SKM-1 treated with dmso at 0.1 percent for 144 hours (cell line): Measurements from ENCODE around the gene BNIP3.

Experiments used
- DNase-seq: peaks from one replicate; lab custom pipeline; 2025; ENCODE audit not compliant: unreplicated experiment; lab: John Stamatoyannopoulos, UW

The BNIP3 gene, protein sequence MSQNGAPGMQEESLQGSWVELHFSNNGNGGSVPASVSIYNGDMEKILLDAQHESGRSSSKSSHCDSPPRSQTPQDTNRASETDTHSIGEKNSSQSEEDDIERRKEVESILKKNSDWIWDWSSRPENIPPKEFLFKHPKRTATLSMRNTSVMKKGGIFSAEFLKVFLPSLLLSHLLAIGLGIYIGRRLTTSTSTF

DNA sequence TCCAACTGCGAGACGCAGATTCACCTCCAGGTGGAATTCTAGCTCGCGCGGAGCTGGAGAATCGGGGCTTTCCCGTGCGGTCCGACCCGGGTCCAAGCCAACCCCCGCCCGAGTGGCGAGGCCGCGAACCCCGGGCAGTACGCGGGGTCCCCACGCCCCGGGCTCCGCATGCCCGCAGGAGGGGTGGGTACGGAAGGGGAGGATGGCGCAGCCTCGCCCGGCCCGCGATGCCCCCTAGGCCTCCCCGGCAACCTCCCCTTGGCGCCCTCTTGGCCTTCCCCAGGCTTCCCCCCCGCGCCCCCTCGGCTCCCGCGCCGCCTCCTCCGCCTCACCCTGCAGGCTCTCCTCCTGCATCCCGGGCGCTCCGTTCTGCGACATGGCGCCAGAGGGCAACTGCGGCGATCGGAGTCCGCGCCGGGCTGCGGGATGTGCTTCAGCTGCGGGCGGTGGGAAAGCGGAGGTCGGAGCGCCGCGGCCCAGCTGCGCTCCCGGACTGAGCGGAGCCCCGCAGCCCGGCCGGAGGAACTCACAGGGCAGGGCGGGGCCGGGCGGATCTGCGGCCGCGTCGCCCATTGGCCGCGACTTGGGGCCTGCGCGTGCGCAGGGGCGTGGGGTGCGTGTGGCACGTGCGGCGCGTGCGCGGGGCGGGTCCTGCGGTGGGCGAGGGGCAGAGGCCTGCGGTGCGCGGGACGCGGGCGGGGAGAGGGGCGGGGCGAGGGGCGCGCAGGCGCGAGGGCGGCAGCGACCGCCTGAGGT, at the start of gene BNIP3:
Gene BNIP3 (minus strand): TSS at position 495 of the 756 bp plus-strand sequence. CDS start 117 bp downstream, at position 378.
- DNase-seq: peak; percentile 81

DNA sequence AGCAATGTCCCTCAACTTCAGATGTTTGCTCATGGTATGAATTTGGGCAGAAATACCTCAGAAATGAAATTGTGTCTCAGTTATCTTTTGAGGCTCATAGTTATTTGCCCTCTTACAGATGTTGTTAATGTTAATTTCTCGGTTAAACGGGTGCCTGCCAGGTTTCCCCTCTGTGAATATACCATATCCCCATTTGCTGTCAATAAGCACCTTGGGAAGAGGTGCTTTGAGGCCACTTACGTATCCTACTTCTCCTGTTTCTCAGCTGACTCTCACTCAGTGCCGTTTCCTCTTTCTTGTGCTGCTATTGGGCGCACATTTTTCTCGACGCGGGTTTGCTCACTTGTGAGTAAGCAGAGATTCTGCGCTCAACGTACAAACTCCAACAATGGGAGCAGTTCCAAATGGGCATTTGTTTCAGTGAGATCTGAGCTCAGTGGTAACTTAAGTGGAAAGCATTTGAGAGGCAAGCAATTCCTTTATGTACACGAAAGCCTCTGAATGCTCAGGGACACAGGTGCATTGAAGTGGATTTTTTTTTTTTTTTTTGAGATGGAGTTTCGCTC, 49.3 kb upstream of the BNIP3 start:
- DNase-seq: no peak

DNA sequence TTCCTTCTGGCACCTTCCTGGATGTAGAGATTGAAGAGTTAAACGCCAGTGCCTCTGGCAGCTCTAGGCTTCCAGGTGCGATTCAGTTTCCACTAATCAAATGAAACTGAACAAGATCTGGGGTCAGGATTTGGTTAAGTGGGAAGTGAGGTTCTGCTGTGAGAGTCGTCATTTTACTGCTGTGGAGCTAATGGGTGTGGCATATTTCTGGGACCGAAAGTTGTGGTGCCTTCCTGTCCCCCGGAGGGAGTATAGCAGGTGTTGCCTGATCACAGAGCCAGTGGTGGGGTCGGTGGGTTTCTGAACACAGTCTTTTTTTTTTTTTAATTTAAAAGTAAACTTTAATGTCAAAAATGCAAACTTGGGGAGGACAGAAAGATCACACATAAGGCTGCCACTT, 47.0 kb upstream of the BNIP3 start:
- no peak for DNase-seq

DNA sequence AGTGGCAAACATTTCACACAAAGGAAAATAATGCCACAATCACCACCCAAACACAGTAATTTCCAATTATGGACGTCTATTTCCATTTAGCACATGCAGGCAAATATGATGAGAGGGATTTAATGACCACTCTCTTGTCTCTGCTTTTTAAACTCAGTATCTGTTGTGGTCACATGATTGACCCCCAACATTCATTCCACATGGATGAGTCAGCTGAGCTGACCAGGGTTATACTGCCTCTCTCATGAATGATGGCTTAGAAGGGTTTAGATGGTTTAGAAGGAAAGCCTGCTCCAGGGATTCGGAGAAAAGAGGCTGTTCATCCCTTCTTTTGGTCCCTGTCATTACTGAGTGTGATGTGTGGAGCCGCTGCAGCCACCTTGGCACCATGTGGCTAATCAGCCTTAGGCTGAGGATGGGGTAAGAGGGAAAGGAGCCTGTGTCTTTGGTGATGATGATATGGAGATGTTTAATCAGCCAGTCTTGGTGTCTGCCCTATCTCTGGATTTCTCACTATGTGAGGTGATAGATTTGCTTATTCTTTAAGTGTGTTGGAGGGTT, 45.8 kb upstream of the BNIP3 start:
- DNase-seq: no peak

DNA sequence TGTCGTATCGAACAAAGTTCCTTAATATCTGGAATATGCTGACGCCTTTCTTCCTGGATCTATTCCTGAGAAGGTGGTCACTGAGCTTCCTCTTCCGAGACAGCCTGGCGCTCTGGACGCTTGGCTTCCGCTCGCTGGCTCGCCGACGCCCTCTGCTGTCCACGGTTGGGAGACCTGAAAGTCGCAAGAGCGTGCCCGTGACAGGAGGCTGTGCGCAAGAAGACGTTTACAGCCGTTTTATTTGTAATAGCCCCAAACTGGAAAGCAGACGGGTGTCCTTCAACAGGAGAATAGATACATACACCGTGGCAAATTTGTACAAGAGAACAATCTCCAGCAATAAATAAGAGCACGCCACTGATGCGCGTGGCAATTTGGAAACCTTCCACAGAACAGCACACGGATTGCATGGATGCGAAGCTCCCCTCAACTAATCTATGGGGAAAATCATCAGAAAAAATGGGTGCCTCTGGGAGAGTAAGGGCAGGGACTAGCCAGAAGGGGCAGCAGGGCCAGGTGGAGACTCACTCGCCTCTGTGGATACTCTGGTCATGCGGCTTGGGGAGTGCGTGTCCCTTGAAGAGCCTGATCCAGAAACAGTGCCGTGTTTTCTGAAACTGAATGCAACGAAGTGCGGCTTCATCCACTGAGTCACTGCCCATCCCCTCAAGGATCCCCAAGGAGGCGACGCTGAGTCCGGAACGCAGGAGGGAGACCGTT, 41.5 kb upstream of the BNIP3 start:
- peak; percentile 59 for DNase-seq

DNA sequence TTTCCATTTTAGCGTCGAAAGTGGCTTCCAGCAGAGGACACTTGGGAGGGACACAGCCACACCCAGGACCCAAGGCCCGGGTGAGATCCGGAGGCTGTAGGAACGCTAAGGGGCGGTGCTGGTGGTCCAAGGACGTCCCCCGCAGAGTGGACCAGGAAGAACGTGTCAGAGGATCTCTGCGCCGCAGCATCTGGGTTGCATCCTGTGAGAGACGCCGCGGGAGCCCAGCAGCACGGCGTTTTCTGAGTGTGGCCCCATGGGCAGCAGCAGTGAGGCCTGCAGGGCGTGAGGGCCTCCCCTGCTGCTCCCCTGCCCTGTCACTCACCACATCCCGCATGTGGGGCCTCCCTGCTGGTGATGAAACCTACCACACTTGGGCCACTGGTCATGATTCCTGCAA, 40.5 kb upstream of the BNIP3 start:
- DNase-seq: no peak

DNA sequence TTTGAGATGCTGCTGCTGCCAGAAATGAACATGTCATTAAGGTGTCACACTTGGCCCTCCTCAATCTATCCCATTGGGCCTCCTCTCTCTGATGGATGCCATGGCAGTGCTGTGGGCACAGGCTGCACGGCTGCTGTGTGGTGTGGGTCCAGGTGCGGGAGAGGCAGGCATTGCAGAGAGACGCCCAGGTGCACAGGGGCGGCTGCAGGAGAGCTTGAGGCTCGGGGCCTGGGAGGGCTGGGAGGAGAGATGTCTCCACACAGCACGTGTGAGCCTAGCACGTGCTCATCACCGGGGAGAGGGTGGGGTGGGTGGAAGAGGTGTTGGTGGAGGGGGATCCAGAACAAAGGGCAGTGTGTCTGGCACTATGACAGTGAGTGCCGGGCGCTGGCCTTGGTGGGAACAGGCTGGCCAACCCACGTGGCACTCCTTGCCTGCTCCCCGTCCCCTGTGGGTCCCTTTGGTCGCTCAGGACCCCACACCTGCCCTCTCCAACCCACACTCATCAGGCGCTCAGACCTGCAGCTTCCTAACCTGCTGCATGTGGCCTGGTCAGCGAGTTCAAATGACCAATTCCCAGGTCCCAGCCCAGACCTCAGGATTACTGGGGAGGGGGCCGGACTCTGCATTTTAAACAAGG, 39.9 kb upstream of the BNIP3 start:
- no peak for DNase-seq

DNA sequence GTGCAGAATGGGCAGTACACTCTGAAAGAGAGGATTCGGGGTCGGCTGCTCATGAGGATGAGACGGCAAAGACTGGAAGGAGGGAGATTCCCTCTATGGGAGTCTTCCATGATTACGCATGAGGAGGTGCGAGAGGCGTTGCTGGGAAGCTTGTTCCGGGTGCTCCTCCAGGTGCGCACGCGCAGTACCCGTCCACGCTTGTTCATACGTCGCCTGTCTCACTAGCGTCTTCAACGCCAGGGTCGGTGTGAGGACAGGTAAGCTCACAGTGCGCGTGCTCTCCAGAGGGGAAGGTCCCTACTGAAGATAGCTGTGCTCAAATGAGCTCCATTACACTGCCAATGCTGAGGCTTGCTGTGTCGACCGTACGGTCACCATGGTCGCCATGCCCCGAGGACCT, 39.3 kb upstream of the BNIP3 start:
- DNase-seq: no peak

DNA sequence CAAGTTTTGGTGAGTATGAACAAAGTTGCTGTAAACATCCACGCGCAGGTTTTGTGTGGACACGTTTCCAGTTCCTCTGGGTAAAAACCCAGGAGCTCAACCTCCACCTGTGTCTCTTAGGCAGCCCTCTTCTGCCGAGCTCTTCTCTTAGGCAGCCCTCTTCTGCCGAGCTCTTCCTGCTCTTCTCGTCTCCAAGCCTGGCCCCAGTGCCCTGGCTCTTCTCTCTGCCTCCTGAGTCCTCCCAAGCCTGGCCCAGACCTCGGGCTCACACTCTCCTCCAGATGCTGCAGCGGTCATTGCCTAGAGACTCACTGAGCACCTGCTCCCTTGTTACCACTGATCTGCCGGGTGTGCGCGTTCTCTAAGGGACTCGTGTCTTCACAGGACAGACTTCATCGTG, 38.7 kb upstream of the BNIP3 start:
- no peak for DNase-seq

DNA sequence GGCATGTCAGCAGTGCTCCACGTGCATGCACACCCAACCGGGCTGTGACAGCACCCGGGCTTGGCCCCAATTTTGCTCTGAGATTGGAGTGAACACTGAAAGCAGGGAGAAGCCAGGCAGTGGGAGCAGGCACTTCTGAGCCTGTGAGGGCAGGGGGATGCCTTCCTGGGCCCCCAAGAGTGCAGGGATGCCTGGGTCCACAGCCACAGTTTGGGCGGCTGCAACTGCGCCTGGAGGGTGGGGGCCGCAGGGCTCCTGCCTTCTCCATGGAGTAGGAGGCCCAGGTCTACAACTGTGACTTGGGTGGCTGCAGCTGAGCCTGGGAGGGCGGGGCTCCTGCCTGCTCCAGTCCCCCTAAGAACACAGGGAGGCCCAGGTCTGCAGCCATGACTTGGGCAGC, 37.6 kb upstream of the BNIP3 start:
- DNase-seq: no peak

DNA sequence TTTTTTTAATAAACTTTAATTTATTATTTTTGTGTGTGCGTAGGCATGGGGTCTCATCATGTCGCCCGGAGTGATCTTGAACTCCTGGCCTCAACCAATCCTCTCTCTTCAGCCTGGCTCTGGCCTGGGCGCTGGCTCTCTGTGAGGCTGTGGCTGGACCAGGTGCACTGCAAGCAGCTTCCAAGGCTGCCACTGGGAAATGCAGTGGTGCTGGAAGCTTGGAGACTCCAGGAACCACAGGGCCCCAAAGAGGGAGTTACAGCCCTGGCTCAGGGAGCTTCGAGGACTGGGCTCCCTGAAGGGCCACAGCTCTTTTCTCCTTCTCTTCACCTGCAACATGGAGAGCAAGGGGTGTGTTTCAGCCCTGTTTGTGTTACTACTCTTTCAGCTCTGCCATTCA, 36.7 kb upstream of the BNIP3 start:
- DNase-seq: no peak

DNA sequence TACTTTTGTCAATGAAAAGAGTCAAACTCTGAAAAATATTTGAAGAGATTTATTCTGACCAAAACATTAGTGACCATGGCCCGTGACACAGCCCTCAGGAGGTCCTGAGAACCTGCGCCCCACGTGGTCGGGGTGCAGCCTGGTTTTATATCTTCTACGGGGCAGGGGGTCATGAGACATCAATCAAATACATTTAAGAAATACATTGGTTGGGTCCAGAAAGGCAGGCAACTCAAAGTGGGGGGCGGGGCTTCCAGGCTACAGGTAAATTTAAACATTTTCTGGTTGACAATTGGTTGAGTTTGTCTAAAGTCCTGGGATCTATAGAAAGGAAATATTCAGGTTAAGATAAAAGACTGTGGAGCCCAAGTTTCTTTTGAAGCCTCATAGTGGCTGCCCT, 34.8 kb upstream of the BNIP3 start:
- DNase-seq: no peak

DNA sequence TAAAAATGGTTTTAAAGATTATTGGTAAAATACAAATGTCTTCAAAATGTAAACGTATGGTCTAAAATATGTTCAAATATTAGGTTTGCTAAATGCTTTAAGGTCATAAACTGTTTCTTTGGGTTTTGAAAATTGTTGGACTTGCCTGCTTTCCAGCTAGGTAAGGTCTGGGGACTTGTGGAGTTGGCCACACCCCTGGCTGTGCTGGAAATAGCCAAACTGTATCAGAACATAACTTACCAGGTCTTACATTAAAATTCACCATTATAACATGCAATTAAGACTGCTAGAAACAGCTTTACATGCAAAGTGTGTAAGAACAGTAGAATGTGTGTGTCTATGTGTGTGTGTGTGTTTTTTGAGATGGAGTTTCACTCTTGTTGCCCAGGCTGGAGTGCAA, 29.7 kb upstream of the BNIP3 start:
- DNase-seq: no peak

DNA sequence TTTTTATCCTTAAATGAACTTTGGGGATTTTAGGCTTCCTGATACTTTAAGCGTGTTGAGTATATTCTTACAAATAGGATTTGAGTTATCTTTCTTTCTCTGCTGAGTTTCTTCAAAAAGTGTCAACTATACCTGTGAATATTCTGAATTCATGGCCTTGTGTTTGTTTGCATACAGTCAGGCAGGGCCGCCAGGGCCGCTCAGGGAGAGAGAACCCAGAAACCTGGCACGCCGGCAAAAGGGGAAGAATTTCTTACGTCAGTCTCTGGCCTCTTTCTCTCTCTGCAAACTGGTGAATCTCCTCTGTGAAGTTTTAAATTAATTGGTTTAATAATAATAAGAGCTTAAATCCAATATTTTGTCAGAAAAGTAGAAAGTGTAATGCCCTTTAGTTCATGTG, 29.3 kb upstream of the BNIP3 start:
- DNase-seq: peak; percentile 22

DNA sequence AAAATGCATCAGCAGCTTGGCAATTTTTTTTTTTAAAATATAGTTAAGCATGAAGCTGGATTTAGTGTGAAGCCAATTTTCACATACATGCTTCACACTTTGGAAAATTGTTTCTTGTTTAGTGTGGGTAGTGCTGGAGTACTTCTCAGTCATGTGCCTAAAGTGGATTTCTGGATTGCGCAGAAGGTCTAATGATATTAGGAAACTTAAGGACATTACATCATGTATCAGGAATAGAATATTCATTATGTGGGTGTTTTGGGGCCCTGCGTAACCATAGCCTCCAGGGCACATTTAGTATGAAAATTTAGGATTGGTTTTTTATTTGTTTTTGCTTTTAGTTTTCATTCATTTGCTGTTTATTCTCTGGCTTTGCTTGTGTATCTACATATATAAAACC, 28.8 kb upstream of the BNIP3 start:
- no peak for DNase-seq

DNA sequence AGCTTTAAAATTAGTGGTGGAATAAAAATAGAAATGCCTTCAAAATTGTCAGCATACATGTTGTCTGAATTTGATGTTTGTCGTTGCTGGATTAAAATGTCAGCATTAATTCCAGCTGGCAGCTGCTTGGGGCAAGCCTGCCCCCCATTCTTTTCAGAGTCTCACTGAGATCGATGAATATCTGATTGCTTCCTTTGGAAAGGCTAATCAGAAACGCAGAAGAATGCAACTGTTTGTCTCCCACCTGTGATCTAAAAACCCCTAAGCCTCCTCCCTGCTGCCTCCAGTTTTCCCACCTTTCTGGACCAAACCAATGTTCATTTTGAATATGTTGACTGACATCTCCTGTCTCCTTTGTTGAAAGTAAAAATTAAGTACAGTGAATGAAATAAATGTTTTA, 27.9 kb upstream of the BNIP3 start:
- no peak for DNase-seq

DNA sequence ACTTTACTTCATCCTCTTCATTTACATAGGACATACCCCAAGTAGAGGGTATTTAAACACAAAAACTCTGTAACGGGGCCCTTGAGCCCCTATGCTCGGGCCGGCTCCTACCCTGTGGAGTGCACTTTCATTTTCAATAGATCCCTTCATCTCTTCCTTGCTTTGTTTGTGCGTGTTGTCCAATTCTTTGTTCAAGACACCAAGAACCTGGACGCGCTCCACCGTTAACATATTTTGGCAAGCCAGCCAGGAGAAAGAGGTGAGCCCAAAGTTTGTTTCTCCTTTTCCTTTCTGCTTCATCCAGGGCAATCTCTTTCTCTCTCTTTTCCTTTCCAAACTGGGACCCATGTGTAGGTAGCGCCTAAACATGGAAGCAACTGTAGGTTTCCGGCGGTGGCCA, 26.0 kb upstream of the BNIP3 start:
- no peak for DNase-seq

DNA sequence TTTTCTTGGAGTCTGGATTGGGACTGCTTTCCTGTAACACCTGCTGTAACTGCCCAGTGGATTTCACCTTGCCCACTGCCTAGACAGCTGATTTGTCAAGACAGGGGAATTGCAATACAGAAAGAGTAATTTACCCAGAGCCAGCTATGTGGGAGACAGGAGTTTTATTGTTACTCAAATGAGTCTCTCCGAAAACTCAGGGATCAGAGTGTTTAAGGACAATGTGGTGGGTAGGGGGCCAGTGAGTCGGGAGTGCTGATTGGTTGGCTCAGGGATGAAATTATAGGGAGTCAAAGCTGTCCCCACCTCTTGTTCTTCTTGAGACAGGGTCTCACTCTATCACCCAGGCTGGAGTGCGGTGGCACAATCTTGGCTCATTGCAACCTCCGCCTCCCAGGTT, 25.2 kb upstream of the BNIP3 start:
- DNase-seq: no peak

DNA sequence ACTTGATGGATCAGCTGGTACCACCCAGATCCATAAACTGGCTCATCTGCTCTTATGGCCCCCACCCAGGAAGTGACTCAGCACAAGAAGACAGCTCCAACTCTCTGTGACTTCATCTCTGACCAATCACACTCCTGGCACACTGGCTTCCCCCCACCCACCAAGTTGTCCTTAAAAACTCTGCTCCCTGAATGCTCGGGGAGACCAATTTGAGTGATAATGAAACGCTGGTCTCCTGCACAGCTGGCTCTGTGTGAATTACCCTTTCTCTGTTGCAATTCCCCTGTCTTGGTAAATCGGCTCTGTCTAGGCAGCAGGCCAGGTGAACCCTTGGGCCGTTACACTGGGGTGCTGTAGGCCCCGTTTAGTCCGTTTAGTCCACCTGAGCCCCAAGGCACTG, 23.4 kb upstream of the BNIP3 start:
- DNase-seq: no peak

DNA sequence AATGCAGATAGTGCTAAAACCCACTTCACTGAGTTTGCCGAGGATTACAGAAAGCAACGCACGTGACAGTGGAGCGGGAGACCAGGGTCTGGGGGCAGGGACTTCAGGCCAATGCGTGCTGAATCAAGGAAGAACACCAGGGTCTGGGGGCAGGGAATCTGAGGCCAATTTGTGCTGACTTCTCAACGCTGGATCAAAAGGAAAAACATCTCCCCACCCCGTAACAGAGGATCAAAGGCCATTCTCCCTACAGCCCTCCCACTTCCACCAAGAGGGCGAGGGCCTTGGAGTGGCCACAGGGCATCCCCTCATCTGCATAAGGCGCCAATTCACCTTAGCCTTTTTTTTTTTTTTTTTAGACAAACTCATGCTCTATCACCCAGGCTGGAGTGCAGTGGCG, 22.3 kb upstream of the BNIP3 start:
- no peak for DNase-seq

DNA sequence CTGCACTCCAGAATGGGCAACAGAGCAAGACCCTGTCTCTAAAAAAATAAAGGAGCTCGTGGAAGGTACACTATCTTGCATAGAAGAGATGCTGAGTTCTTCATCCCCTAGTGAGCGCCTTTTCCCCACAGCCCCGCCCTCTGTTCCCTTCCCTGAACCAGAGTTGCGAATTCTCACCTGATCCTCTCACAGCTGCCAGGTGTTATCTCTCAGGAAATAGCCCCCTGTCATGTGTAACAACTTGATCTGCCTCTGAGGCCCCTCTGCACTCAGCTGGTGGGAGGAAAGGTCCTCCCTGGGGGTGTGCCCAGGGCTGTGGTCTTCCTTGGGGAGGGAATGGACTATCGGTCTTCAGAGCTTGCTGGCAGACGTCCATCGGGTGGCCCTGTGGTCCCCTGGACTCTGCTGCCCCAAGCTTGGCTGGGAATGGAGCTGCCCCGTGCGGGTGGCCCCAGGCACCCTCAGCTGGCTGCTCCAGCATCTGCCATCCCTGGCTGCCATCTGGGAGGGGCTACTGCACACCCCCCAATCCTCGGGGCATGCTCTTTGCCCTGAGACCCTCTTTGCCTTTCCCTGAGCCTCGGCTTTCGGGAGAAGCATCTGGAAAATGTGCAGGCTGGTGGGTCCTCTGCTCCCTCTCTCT, 21.7 kb upstream of the BNIP3 start:
- DNase-seq: no peak
